K562 (cell line): ENCODE measurements around the gene PTPRT. TPM values are rescaled to one million over a fixed set of nuclear protein-coding genes. Genes with fewer than 3 reads are reported as not detected.

Source experiments
- ATAC-seq: fragments of 200-7000 bp; cut with Tn5 transposase; 3 replicates; pipeline ENCODE4 v1.9.1; 2020; ENCODE audit warnings: moderate library complexity
- BruUV-seq: library from RNA; stranded (reverse); fragments of 400-500 nt; replicated peaks from 2 replicates; lab custom pipeline; 2021; lab: Mats Ljungman, UMichigan
- CTCF ChIA-PET: fragments of 300-600 bp; formaldehyde crosslinking; extraction: SDS; loops from one replicate; lab custom pipeline; 2021; ENCODE audit warnings: low intra/inter-chr PET ratio; lab: Yijun Ruan, JAX
- POLR2A ChIA-PET: fragments of 300-600, 350-650 bp; sonication (Branson Sonifier 250); formaldehyde crosslinking; extraction: SDS; loops from one replicate; lab custom pipeline; 2021; ENCODE audit warnings: antibody characterized with exemption, inconsistent platforms; lab: Yijun Ruan, JAX
- DNase-seq, 4 experiments: peaks; one replicate each; pipeline versions ENCODE4 v3.0.0 to v3.0.0-alpha.2; 2011 to 2018; ENCODE audit warnings: low spot score in 3 of 4, mixed read lengths in 3 of 4; ENCODE audit errors: extremely low read depth in 1 of 4
- FAIRE-seq: peaks from 2 replicates; lab custom pipeline; 2011; peaks lifted over from hg19 to GRCh38; lab: Jason Lieb, UNC
- H2AFZ ChIP-seq: 2 replicates; pipeline ENCODE4 v1.6.0; 2011; ENCODE audit warnings: low read depth, low read length, control low read depth, inconsistent platforms
- H3K27ac ChIP-seq: fragments of 200-600 bp; 3 replicates; pipeline ENCODE4 v1.8.0; 2011; ENCODE audit warnings: low read depth, mild to moderate bottlenecking, control low read depth, inconsistent platforms, low read length, moderate library complexity, mixed read lengths; ENCODE audit errors: extremely low read depth
- H3K27me3 ChIP-seq, 2 experiments: fragments of 300-600 bp in 1 of 2; 2 replicates in 1 of 2; 3 replicates in 1 of 2; pipeline versions ENCODE4 v1.6.0 to v1.8.0; 2011; ENCODE audit warnings: inconsistent platforms in 2 of 2, low read length in 2 of 2, mild to moderate bottlenecking in 1 of 2, mixed read lengths in 1 of 2, moderate library complexity in 1 of 2; ENCODE audit not compliant: control insufficient read depth in 2 of 2, insufficient read depth in 2 of 2
- H3K36me3 ChIP-seq: fragments of 300-600 bp; 3 replicates; pipeline ENCODE4 v1.8.0; 2011; ENCODE audit warnings: mild to moderate bottlenecking, low read length, inconsistent platforms; ENCODE audit not compliant: control insufficient read depth, insufficient read depth
- H3K4me1 ChIP-seq, 2 experiments: fragments of 200-600 bp in 1 of 2; replicated peaks in 1 of 2; 2 replicates in 1 of 2; 3 replicates in 1 of 2; pipeline versions ENCODE4 v1.5.1 to v1.8.0; 2011; ENCODE audit warnings: inconsistent platforms in 2 of 2, low read length in 2 of 2, mild to moderate bottlenecking in 1 of 2, mixed read lengths in 1 of 2, moderate library complexity in 1 of 2; ENCODE audit not compliant: control insufficient read depth in 2 of 2, insufficient read depth in 2 of 2
- H3K4me2 ChIP-seq: 2 replicates; pipeline ENCODE4 v1.6.1; 2011; ENCODE audit warnings: low read length, control low read depth, inconsistent platforms, mixed read lengths; ENCODE audit not compliant: insufficient read depth
- H3K4me3 ChIP-seq: fragments of 200-600 bp; sonication (generic), shearing (Covaris generic); 2 replicates; pipeline ENCODE4 v1.5.1; 2016; ENCODE audit warnings: control low read depth, inconsistent platforms
- H3K79me2 ChIP-seq: fragments of 200-600 bp; 3 replicates; pipeline ENCODE4 v1.8.0; 2011; ENCODE audit warnings: low read length, inconsistent platforms; ENCODE audit not compliant: control insufficient read depth, insufficient read depth
- H3K9ac ChIP-seq, 2 experiments: 2 replicates each; pipeline versions ENCODE4 v1.6.0 to v1.6.1; 2011; ENCODE audit warnings: low read depth in 2 of 2, low read length in 2 of 2, control low read depth in 1 of 2, inconsistent platforms in 1 of 2, mild to moderate bottlenecking in 1 of 2, mixed read lengths in 1 of 2; ENCODE audit not compliant: insufficient read depth in 1 of 2
- H3K9me1 ChIP-seq: one replicate; pipeline ENCODE4 v1.6.0; 2011; ENCODE audit warnings: inconsistent platforms, mild to moderate bottlenecking, low read length, moderate library complexity; ENCODE audit not compliant: control insufficient read depth, insufficient read depth
- H3K9me3 ChIP-seq: replicated peaks from 2 replicates; pipeline ENCODE4 v1.5.1; 2011; ENCODE audit warnings: low read depth, low read length, inconsistent platforms; ENCODE audit not compliant: control insufficient read depth, insufficient read depth
- H4K20me1 ChIP-seq: replicated peaks from 2 replicates; pipeline ENCODE4 v1.6.1; 2011; ENCODE audit warnings: low read length, inconsistent platforms, mixed read lengths; ENCODE audit not compliant: control insufficient read depth, insufficient read depth
- ATF6 ChIP-seq: sonication (generic); formaldehyde crosslinking; IDR thresholded peaks from 2 replicates; pipeline ENCODE4 v1.4.0; 2020; ENCODE audit warnings: mild to moderate bottlenecking, missing genetic modification reagents
- CAMTA2 ChIP-seq: fragments of 250-450 bp; sonication (Bioruptor Pico); conservative IDR thresholded peaks from 2 replicates; pipeline ENCODE4 v1.5.1; 2022
- CHD1 ChIP-seq: fragments of 200-600 bp; sonication (generic); IDR thresholded peaks from one replicate; pipeline ENCODE4 v1.6.1; 2012; ENCODE audit warnings: mild to moderate bottlenecking, moderate library complexity, low read length, inconsistent platforms
- HMG20A ChIP-seq: fragments of 450-650 bp; formaldehyde crosslinking; conservative IDR thresholded peaks from 2 replicates; pipeline ENCODE4 v1.4.0; 2020; ENCODE audit warnings: mild to moderate bottlenecking, mixed read lengths
- KLF1 ChIP-seq: fragments of 450-650 bp; IDR thresholded peaks from 2 replicates; pipeline ENCODE4 v1.6.1; 2016; ENCODE audit warnings: missing genetic modification characterization, missing compliant biosample characterization
- NCOA1 ChIP-seq: fragments of 450-650 bp; IDR thresholded peaks from 2 replicates; pipeline ENCODE4 v1.6.1; 2016; ENCODE audit warnings: low read depth
- NR2C1 ChIP-seq, 2 experiments: fragments of 450-650 bp; IDR thresholded peaks; 2 replicates each; pipeline ENCODE4 v1.6.1; 2017; ENCODE audit warnings: mild to moderate bottlenecking in 2 of 2, antibody characterized with exemption in 1 of 2, inconsistent platforms in 1 of 2, missing compliant biosample characterization in 1 of 2, missing genetic modification characterization in 1 of 2
- NRF1 ChIP-seq, 2 experiments: fragments of 450-650 bp; IDR thresholded peaks in 1 of 2; conservative IDR thresholded peaks in 1 of 2; 2 replicates each; pipeline ENCODE4 v1.6.1; 2014; ENCODE audit warnings: mild to moderate bottlenecking in 2 of 2
- POLR3G ChIP-seq: IDR thresholded peaks from 2 replicates; pipeline ENCODE4 v1.6.1; 2011; ENCODE audit not compliant: insufficient read length, insufficient replicate concordance; ENCODE audit errors: extremely low read depth
- SAP30 ChIP-seq: fragments of 200-600 bp; sonication (generic); IDR thresholded peaks from 2 replicates; pipeline ENCODE4 v1.6.1; 2012; ENCODE audit warnings: borderline replicate concordance, low read depth, mild to moderate bottlenecking, moderate library complexity, low read length, control low read depth, inconsistent platforms; ENCODE audit not compliant: insufficient read depth, poor library complexity, severe bottlenecking
- SETDB1 ChIP-seq: IDR thresholded peaks from one replicate; pipeline ENCODE4 v1.6.1; 2012; ENCODE audit warnings: low read length, control low read depth, inconsistent platforms
- TCF15 ChIP-seq: fragments of 250-450 bp; sonication (Bioruptor Pico); IDR thresholded peaks from 2 replicates; pipeline ENCODE4 v1.8.0; 2022; ENCODE audit warnings: moderate library complexity, mild to moderate bottlenecking, inconsistent platforms
- THAP12 ChIP-seq: fragments of 250-450 bp; sonication (Bioruptor Pico); IDR thresholded peaks from 2 replicates; pipeline ENCODE4 v1.9.0; 2021; ENCODE audit warnings: mild to moderate bottlenecking, inconsistent platforms
- ZC3H11A ChIP-seq: IDR thresholded peaks from 2 replicates; pipeline ENCODE4 v1.6.1; 2012; ENCODE audit warnings: low read depth, low read length, improper control_type of control experiment
- ZNF121 ChIP-seq: sonication (generic); formaldehyde crosslinking; conservative IDR thresholded peaks from 2 replicates; pipeline ENCODE4 v1.8.0; 2022; ENCODE audit warnings: missing genetic modification reagents
- ZNF133 ChIP-seq: fragments of 250-450 bp; sonication (Bioruptor Pico); IDR thresholded peaks from 2 replicates; pipeline ENCODE4 v1.4.0; 2020; ENCODE audit warnings: mild to moderate bottlenecking
- ZNF354B ChIP-seq: fragments of 250-450 bp; sonication (Bioruptor Pico); IDR thresholded peaks from 2 replicates; pipeline ENCODE4 v1.4.0; 2020
- WGBS: fragments of 100-300 bp; shearing (Covaris generic); methylation state at CpG from one replicate; pipeline ENCODE4 v1.1.6; 2016; ENCODE audit warnings: low coverage, mixed read lengths; ENCODE audit not compliant: insufficient coverage; ENCODE audit errors: missing lambda C conversion rate; 5-methylcytosine and 5-hydroxymethylcytosine counted together
- in situ Hi-C: fragments of 300-500 bp; cut with MboI; formaldehyde crosslinking; loops from 4 replicates; pipeline ENCODE4 v1.15.0; 2018; ENCODE audit warnings: inconsistent platforms, mixed read lengths
- intact Hi-C: fragments of 100-400 bp; cut with micrococcal nuclease; formaldehyde crosslinking; loops from 2 replicates; pipeline ENCODE4 v1.14.2; 2022
- polyA plus RNA-seq, 8 experiments: library from polyadenylated mRNA; depleted of rRNA in 4 of 8; stranded (reverse) in 5 of 8; unstranded in 3 of 8; fragments of >200 nt; fragmentation: Nextera tagmentation in 2 of 8; fragmentation: Illumina TruSeq in 1 of 8; extraction: Ambion mirVana in 2 of 8; extraction: Trizol in 1 of 8; gene quantifications; 2 replicates each; pipeline versions ENCODE4 v1.2.1 to v1.2.3, GENCODE V29; 2011 to 2014; ENCODE audit warnings: inconsistent platforms in 1 of 8, missing spikeins in 1 of 8
- total RNA-seq, 7 experiments: library from RNA; depleted of rRNA in 6 of 7; stranded (reverse); fragments of >200 nt in 6 of 7; fragmentation: Illumina TruSeq in 2 of 7; extraction: Trizol in 2 of 7; gene quantifications; 2 replicates each; pipeline versions ENCODE4 v1.2.1 to v1.2.3, GENCODE V29; 2011 to 2021; ENCODE audit warnings: low replicate concordance in 1 of 7

PTPRT gene
- total and polyA plus RNA-seq, 9 of the 15 experiments (the other 6 are each of a cell fraction or from before 2014, with no cell fraction given), result not detected

- FAIRE-seq (no peak), DNase-seq (no peak), ATAC-seq (no peak)
- intact Hi-C loops (no loop called here), in situ Hi-C loops (no loop called here)
- Histone ChIP-seq H3K79me2 (no peaks in the 10 kb centered on the region), H3K36me3 (no peaks in the 10 kb centered on the region), H3K4me1 (no peaks in the 10 kb centered on the region), H2AFZ (no peak overlapping the region), H3K9ac (no peak overlapping the region), H3K9me3 (no peaks in the 10 kb centered on the region), H3K27ac (no peak overlapping the region), H4K20me1 (no peaks in the 10 kb centered on the region), H3K27me3 (no peaks in the 10 kb centered on the region), H3K9me1 (no peaks in the 10 kb centered on the region), H3K4me2 (no peak overlapping the region), H3K4me3 (no peak overlapping the region)
- CTCF ChIA-PET, result no interaction called here
- TF ChIP-seq CAMTA2 (CRISPR knock-in tag) (no peak), HMG20A (CRISPR knock-in tag) (no peak), SAP30 (no peak), NRF1 (conservative IDR thresholded peaks at IDR 0.05 in 1 of 2, IDR thresholded peaks at IDR 0.05 in 1 of 2) (no peak), TCF15 (CRISPR knock-in tag) (no peak), POLR3G (no peak), KLF1 (no peak), ATF6 (CRISPR knock-in tag) (no peak), THAP12 (CRISPR knock-in tag) (no peak), NCOA1 (no peak), ZNF121 (CRISPR knock-in tag) (no peak), ZNF133 (CRISPR knock-in tag) (no peak), NR2C1 (IDR thresholded peaks at IDR 0.05) (no peak), NR2C1 (tag; IDR thresholded peaks at IDR 0.05) (no peak), CHD1 (no peak), SETDB1 (no peak), ZNF354B (no peak), ZC3H11A (no peak)
- BruUV-seq, result no TSS peak
- POLR2A ChIA-PET, result interaction anchor here (1.0 kb wide), 1 partner anchor 10 kb away, joined by 4 read pairs; no protein-coding TSS in a partner anchor
- 6% methylated on average over 1 of the region's 1 CpG for WGBS
Measured at GRCh38 chr20:43022568-43022967, 167.1 kb downstream of the PTPRT start.
